Suprapubic skin (tissue), 3 donors: ENCODE results near the gene DDB1.

Experiments used
- POLR2AphosphoS5 ChIP-seq, 3 donors: sonication (generic); formaldehyde crosslinking; IDR thresholded peaks; one replicate each; pipeline ENCODE4 v1.6.1; 2017; ENCODE audit warnings: antibody characterized with exemption in 3 of 3
- TF ChIP-seq, protein P1 (sequence below), 2 donors: fragments of 200-600 bp in 1 of 2; fragments of 450-650 bp in 1 of 2; sonication (generic) in 1 of 2; IDR thresholded peaks; one replicate each; pipeline ENCODE4 v1.5.1; 2016 to 2019; ENCODE audit warnings: antibody characterized with exemption in 2 of 2, mild to moderate bottlenecking in 1 of 2, moderate library complexity in 1 of 2

DNA sequence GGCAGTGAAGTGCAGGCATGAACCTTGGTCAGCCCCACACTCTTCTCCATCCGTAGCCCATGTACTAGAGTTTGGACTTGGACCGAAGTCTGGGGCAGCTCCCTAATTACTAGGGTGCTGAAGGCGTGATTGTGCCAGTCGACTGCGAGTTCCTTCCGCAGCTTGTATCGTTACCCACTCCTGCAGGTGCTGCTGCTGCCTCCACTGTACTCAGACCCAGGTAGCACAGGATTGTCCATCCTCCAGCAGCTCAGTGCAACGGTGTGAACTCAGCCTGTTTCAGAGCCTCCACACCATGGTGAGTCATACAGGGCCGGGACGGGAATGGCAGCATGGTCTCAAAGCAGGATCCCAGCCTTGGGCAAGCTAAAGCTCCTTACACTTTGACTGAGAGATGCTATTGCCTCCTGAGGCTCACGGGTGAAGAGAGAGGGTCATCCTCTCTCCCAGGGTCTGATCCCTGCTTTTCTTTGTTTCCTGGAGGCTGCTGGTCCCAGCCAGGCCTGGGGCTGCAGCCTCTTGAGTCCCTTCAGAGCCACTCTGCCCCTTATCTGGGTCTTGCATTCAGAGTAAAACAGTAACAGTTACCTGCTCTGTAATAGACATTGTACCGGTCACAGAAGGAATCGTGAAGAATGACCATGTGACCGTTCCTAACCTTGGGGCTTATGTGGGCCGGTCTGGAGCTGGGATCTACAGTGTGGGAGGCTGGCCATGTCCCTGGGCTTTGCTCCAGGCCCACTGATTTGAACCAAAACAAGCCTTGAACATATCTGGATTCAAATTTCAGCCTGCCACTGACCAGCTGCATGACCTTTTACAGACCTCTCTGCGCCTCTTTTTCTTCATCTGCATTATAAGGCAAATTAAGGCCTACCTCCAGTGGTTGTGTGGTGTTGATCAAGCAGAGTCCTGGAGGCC lies 1.8 kb upstream of the DDB1 start:
- TF ChIP-seq, protein P1, sequence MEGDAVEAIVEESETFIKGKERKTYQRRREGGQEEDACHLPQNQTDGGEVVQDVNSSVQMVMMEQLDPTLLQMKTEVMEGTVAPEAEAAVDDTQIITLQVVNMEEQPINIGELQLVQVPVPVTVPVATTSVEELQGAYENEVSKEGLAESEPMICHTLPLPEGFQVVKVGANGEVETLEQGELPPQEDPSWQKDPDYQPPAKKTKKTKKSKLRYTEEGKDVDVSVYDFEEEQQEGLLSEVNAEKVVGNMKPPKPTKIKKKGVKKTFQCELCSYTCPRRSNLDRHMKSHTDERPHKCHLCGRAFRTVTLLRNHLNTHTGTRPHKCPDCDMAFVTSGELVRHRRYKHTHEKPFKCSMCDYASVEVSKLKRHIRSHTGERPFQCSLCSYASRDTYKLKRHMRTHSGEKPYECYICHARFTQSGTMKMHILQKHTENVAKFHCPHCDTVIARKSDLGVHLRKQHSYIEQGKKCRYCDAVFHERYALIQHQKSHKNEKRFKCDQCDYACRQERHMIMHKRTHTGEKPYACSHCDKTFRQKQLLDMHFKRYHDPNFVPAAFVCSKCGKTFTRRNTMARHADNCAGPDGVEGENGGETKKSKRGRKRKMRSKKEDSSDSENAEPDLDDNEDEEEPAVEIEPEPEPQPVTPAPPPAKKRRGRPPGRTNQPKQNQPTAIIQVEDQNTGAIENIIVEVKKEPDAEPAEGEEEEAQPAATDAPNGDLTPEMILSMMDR (IDR thresholded peaks at IDR 0.05), result no peak
- TF ChIP-seq POLR2AphosphoS5 (IDR thresholded peaks at IDR 0.05), result no peak
